Lower lobe of right lung (tissue), 1 donor: ENCODE results near the gene ADRB2. TPM values are rescaled to one million over a fixed set of nuclear protein-coding genes. Genes with fewer than 3 reads are reported as not detected.

Source experiments
- total RNA-seq: library from RNA; stranded (reverse); fragmentation: NEBNext Ultra II Directional; extraction: Animal tissue kit (Norgen Biotek cat#: 25700); gene quantifications from one replicate; pipeline ENCODE4 v1.2.1, GENCODE V29; 2021
- donor health status: DM: no; HTN: yes; CAD: no; lungs with severe emphysema.

ADRB2 gene
- total RNA-seq, 1 donor from 2014 or later, result 26.4 TPM

Other genes with a start within 250 kb of the ADRB2 start
- not detected for gene HTR4, start 172.1 kb upstream of the ADRB2 start, total RNA-seq
- gene SH3TC2, start 236.5 kb downstream of the ADRB2 start, total RNA-seq, result 0.92 TPM